MCF 10A (cell line): ENCODE results near the gene IFT52. TPM values are rescaled to one million over a fixed set of nuclear protein-coding genes. Genes with fewer than 3 reads are reported as not detected.
A peak's percentile ranks its signal among the peaks of the same experiment; 100 is the strongest.

Source experiments
- BruUV-seq: library from RNA; stranded (reverse); fragments of 400-500 nt; replicated peaks from 2 replicates; lab custom pipeline; 2021; lab: Mats Ljungman, UMichigan
- CTCF ChIA-PET: fragments of 300-600 bp; sonication (Branson Sonifier 250); formaldehyde crosslinking; extraction: SDS; loops from one replicate; lab custom pipeline; 2021; ENCODE audit warnings: antibody characterized with exemption, inconsistent platforms; lab: Yijun Ruan, JAX
- POLR2A ChIA-PET: fragments of 300-600, 350-650 bp; sonication (Branson Sonifier 250); formaldehyde crosslinking; extraction: SDS; loops from one replicate; lab custom pipeline; 2020; ENCODE audit warnings: antibody characterized with exemption, inconsistent platforms; lab: Yijun Ruan, JAX
- DNase-seq: peaks from one replicate; pipeline ENCODE4 v3.0.0-alpha.2; 2018; ENCODE audit not compliant: unreplicated experiment
- H3K27ac Mint-ChIP-seq: one replicate; pipeline ENCODE4 v1.8.0; 2022; ENCODE audit warnings: mild to moderate bottlenecking, low read depth, mixed read lengths; ENCODE audit not compliant: unreplicated experiment
- H3K27me3 Mint-ChIP-seq: one replicate; pipeline ENCODE4 v1.8.0; 2022; ENCODE audit warnings: mixed read lengths; ENCODE audit not compliant: insufficient read depth, unreplicated experiment
- H3K36me3 Mint-ChIP-seq: one replicate; pipeline ENCODE4 v1.8.0; 2022; ENCODE audit warnings: mild to moderate bottlenecking, moderate library complexity, mixed read lengths; ENCODE audit not compliant: insufficient read depth, unreplicated experiment
- H3K4me1 Mint-ChIP-seq: one replicate; pipeline ENCODE4 v1.8.0; 2022; ENCODE audit warnings: mixed read lengths; ENCODE audit not compliant: insufficient read depth, unreplicated experiment
- H3K4me3 Mint-ChIP-seq: one replicate; pipeline ENCODE4 v1.8.0; 2022; ENCODE audit warnings: mild to moderate bottlenecking, moderate library complexity, mixed read lengths; ENCODE audit not compliant: unreplicated experiment
- H3K9me3 Mint-ChIP-seq: one replicate; pipeline ENCODE4 v1.8.0; 2022; ENCODE audit warnings: mixed read lengths; ENCODE audit not compliant: unreplicated experiment
- intact Hi-C: fragments of 100-400 bp; cut with micrococcal nuclease; formaldehyde crosslinking; loops from 2 replicates; pipeline ENCODE4 v1.14.1; 2022
- total RNA-seq: library from RNA; stranded (reverse); gene quantifications from 2 replicates; pipeline ENCODE4 v1.2.3, GENCODE V29; 2022
- TF ChIP-seq, protein P1 (sequence below): fragments of 200-600 bp; IDR thresholded peaks from one replicate; pipeline ENCODE4 v1.8.0; 2022; ENCODE audit warnings: antibody characterized with exemption, mild to moderate bottlenecking; ENCODE audit not compliant: unreplicated experiment

IFT52 gene
- total RNA-seq, 1 experiment from 2014 or later, result 21.8 TPM

DNA sequence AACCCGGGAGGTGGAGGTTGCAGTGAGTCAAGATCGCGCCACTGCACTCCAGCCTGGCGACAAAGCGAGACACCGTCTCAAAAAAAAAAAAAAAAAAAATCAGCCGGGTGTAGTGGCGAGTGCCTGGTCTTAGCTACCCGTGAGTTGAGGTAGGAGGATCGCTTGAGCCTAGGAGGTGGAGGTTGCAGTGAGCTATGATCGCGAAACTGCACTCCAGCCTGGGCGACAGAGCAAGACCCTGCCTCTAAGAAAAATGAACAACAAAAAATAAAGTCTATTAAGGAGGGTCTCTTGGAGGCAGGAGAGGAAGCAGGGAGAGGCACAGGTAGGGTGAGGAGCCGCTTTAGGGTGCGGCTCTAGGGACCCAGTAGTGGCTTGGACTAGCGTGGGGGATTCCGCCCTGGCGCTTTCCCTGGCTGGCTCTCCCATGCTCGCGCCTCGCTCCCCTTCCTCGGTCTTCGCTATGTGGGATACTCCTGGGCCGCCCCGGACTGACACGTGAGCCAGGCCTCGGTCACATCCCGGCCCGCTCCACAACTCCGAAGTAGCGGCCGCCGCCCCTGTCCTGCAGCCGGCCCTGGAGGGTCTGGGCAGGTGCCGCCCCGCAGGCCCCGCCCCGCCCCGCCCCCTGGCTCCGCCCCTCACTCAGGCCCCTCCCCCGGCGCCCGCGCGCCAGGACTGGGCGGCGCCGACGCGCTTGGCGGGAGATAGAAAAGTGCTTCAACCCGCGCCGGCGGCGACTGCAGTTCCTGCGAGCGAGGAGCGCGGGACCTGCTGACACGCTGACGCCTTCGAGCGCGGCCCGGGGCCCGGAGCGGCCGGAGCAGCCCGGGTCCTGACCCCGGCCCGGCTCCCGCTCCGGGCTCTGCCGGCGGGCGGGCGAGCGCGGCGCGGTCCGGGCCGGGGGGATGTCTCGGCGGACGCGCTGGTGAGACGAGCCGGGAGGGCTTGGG is 75.9 kb downstream of the IFT52 start, which contains the start of gene MYBL2:
Gene MYBL2, plus strand, starts transcription at position 739 of the 953 bp plus-strand sequence. Its CDS starts 170 bp downstream, at position 909.
- peak; percentile 67 for DNase-seq
- CTCF ChIA-PET, result interaction anchor here (0.6 kb wide), 1 partner anchor 51 kb away, joined by 3 read pairs; no protein-coding TSS in a partner anchor
- peaks cover 9% of the 10 kb centered on the region for H3K4me1 Mint-ChIP-seq
- TF ChIP-seq, protein P1, sequence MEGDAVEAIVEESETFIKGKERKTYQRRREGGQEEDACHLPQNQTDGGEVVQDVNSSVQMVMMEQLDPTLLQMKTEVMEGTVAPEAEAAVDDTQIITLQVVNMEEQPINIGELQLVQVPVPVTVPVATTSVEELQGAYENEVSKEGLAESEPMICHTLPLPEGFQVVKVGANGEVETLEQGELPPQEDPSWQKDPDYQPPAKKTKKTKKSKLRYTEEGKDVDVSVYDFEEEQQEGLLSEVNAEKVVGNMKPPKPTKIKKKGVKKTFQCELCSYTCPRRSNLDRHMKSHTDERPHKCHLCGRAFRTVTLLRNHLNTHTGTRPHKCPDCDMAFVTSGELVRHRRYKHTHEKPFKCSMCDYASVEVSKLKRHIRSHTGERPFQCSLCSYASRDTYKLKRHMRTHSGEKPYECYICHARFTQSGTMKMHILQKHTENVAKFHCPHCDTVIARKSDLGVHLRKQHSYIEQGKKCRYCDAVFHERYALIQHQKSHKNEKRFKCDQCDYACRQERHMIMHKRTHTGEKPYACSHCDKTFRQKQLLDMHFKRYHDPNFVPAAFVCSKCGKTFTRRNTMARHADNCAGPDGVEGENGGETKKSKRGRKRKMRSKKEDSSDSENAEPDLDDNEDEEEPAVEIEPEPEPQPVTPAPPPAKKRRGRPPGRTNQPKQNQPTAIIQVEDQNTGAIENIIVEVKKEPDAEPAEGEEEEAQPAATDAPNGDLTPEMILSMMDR, result no peak
- H3K36me3 Mint-ChIP-seq, result no peaks in the 10 kb centered on the region
- H3K4me3 Mint-ChIP-seq, result peak within 1 kb of the TSS; percentile 63
- H3K9me3 Mint-ChIP-seq, result no peaks in the 10 kb centered on the region
- H3K27ac Mint-ChIP-seq, result peak within 1 kb of the TSS; percentile 55
- POLR2A ChIA-PET, result interaction anchor here (0.5 to 0.6 kb wide), 2 partner anchors 41 to 1301 kb away, joined by 3 read pairs; no protein-coding TSS in a partner anchor
- BruUV-seq, result no TSS peak
- intact Hi-C loops, result no loop called here
- no peaks in the 10 kb centered on the region for H3K27me3 Mint-ChIP-seq

DNA sequence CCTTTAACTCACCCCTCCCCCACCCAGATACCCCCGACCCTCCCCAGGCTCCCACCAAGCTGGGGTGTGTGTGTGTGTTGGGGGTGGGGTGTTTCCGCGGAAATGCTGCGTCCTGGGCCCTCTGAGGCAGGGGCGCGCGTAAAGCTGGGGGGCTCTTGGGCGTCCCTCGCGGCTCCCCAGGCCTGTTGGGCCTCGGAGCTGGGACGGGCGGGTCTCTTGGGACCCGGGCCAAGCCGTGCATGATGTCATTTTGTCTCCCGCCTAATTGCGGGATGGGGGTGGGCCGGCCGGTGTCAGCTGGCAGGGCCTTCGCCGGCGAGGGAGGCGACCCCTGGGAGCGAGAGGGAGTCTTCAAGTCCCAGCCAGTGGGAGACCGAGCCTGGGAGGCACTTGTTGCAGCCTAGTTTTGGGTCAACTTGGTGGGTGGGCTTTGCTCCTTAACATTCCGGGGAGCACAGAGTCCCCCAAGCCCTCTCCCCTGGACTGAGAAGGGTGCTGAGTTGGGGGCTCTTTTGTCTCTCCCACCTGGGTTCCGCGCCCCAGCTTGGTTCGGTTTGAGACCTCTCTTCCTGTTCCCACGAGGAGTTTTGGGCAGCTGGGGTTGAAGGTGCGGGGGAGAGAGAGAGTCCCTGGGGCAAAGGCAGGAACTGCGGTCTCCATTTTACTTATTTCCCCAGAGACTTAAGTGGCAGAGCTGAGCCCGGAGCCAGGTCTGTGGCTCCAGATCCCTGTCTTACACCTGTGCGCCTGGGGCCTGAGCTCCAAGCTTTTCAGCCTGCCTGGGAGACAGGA is 76.8 kb downstream of the IFT52 start:
- TF ChIP-seq, protein P1, result no peak
- no TSS peak for BruUV-seq
- no peaks in the 10 kb centered on the region for H3K9me3 Mint-ChIP-seq
- no peaks in the 10 kb centered on the region for H3K27me3 Mint-ChIP-seq
- intact Hi-C loops, result no loop called here
- DNase-seq, result no peak
- ChIA-PET CTCF (interaction anchor here (0.6 to 1.5 kb wide), 2 partner anchors 70 to 129 kb away, joined by 3 to 6 read pairs; no protein-coding TSS in a partner anchor), POLR2A (interaction anchor here (0.9 to 1.0 kb wide), 2 partner anchors 132 to 210 kb away, joined by 3 read pairs; partner anchors contain the start of gene SRSF6)
- H3K4me3 Mint-ChIP-seq, result peak overlapping the region; percentile 63
- H3K27ac Mint-ChIP-seq, result no peak overlapping the region
- no peaks in the 10 kb centered on the region for H3K36me3 Mint-ChIP-seq
- peaks cover 9% of the 10 kb centered on the region for H3K4me1 Mint-ChIP-seq

DNA sequence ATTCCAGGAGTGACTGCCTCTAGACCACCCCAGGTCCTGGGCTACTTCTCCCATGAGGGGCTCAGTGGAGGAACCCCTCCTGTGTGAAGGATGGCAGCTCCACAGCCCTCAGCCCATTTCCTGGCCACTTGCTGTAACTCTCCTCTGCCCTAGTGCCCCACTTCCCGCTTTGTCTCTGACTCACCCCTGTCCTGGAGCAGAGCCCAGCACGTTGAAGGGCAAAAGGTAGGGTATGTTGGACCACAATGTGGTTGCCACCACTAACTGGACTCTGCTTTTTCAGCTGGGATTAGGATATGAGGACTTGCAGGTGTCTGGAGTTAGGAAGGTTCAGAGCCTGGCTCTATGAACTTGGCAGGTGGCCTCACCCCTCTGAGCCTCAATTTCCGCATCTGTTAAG is 78.6 kb downstream of the IFT52 start:
- no peaks in the 10 kb centered on the region for H3K36me3 Mint-ChIP-seq
- H3K4me3 Mint-ChIP-seq, result no peak overlapping the region
- CTCF ChIA-PET, result interaction anchor here (0.6 kb wide), 1 partner anchor 10 kb away, joined by 3 read pairs; no protein-coding TSS in a partner anchor
- peak; percentile 82 for DNase-seq
- intact Hi-C loops, result no loop called here
- TF ChIP-seq, protein P1, result no peak
- peaks cover 9% of the 10 kb centered on the region for H3K4me1 Mint-ChIP-seq
- BruUV-seq, result no TSS peak
- POLR2A ChIA-PET, result no interaction called here
- H3K27me3 Mint-ChIP-seq, result no peaks in the 10 kb centered on the region
- H3K27ac Mint-ChIP-seq, result peak overlapping the region; percentile 9
- H3K9me3 Mint-ChIP-seq, result no peaks in the 10 kb centered on the region
